Activated CD8-positive, alpha-beta memory T cell treated with anti-CD3 and anti-CD28 coated beads, Interleukin-2, amount 50 U/mL, for 1 hour (primary cell): ENCODE measurements around the gene GIPC1.

Source experiments
- DNase-seq: peaks from one replicate; pipeline ENCODE4 v3.0.0-alpha.2; 2020; ENCODE audit errors: extremely low read depth

Gene GIPC1

GRCh38 chr19:14435320-14436050, 60.4 kb downstream of the GIPC1 start:
- no peak for DNase-seq

DNA sequence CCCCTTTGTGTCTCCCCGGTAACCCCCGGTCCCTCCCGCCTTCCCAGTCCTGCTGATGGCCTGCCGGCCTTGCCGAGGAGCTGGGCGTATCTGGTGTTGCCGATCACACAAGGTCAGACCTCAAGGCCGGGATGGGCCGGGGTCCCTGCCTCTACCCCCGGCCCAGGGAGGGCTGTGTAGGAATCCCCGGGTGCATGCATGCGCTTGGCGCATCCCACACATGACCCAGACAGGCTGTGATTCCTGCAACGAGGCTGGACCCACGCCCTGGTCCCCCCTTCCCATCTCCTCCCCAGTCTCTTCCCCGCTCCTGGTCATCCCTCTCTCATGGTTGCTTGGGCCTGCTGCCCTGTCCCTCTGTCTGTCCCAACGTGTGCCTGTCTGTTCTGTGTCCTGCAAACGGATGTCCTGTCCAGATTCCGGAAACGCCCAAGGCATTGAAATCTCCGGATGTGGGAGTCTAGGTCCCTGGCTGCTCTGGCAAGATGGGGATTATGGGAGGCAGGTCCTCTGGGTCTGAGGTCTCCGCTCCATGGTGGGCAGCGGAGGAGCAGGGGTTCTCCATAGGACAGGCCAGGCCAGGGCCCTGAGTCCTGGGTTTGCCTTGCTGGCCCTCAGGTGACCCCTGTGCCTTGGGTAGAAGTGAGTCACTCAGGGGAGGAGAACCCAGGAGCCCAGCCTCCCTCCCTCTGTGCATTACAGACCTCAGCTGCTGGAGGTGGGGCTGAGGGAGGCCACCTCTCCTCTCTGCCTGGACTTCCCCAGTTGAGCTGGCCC, 61.2 kb downstream of the GIPC1 start:
- no peak for DNase-seq

GRCh38 chr19:14433554-14434501, 62.1 kb downstream of the GIPC1 start:
- no peak for DNase-seq

DNA sequence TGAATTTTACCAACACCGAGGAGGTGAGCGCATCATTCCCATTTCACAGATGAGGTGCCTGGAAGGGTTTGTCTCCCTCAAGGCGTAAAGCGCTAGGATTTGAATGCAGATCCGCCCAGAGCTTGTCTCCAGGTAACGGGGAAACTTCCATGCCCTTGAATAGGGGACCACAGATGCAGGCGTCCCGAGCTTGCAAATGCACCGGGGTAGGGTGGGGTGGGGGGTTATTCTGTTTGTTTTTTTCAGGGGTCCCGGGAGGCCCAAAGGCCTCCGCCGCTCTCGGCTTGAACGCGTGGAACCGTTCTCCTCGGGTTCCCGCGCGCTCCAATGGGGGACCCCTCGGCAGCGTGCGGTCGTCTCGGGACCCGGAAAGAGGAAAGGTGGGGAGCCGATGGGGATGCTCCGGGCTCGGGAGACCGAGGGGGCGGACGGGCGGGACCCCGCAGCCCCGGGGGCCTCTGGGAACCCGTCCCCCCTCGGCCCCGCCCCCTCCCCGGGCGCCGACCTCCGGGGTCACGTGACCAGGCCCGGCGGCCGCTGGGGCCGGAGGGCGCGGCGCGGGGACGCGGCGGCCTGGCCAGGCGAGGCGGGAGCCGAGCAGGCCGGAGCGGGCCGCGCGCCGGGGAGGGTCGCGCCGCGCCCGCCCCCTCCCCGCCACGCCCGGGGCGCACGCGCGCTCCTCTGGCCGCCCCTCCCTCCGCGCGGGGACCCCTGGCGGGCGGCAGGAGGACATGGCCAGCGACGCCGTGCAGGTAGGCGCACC, 63.0 kb downstream of the GIPC1 start, which contains the start of gene PKN1:
TSS of gene PKN1 (plus strand) at position 516 of the 763 bp plus-strand sequence. CDS start at position 732, 216 bp downstream.
- DNase-seq, result no peak

- DNase-seq, result no peak
These were observed 65.2 kb downstream of the GIPC1 start for GRCh38 chr19:14430712-14431111.

- no peak for DNase-seq
These were observed 67.0 kb downstream of the GIPC1 start for GRCh38 chr19:14428882-14429416.
